Posterior cingulate gyrus (tissue), 11 donors: ENCODE measurements around the gene GGN.
"Not testable (repeated sequence)": the region's sequence is repeated elsewhere in the genome, so short reads cannot be mapped to it uniquely, and the experiment has no call there.

Source experiments
- DNase-seq, 10 donors: peaks; one replicate each; pipeline versions ENCODE4 v3.0.0 to v3.0.0-alpha.2; 2020 to 2021; ENCODE audit warnings: mixed read lengths in 3 of 10
- intact Hi-C: fragments of 100-400 bp; cut with DNase I; formaldehyde crosslinking; loops from one replicate; pipeline ENCODE4 v1.15.1; 2023

GGN gene

GRCh38 chr19:38387550-38388348 lies at the start of gene GGN:
GGN (minus strand) TSS chr19:38388034; CDS start chr19:38387261, 773 bp downstream.
- intact Hi-C loops, result no loop called here
- peak; percentile 52 to 95 (median 78) for DNase-seq

- no peak for DNase-seq
- intact Hi-C loops, result no loop called here
These were observed 49.5 kb upstream of the GGN start for GRCh38 chr19:38437295-38437694.

DNA sequence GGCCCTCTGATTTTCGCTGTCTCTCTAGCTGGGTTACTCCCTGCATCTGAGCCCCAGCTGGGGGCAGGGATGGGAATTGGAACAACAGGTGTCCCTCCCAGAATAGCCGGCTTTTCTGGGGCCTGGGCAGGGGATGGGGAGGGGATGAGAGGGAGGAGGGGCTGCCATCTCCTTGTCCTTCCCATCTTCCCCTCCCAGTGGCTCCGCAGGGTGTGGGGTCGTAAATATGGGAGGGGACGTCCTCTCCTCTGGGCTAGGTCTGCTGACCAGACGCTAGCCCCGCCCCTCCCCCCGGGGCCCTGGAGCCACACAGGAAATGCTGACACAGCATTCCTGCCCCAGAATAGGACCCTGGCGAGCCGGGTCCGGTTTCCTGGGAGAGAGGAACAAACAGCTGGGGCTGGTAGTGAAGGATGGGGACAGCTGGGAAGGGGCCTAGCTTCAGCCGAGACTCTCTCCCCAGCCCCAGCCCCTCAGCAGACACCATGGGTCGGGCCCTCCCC lies 46.8 kb upstream of the GGN start:
- intact Hi-C loops, result no loop called here
- peak in 4 of 10 donors; percentile 12 to 80 (median 24) for DNase-seq

DNA sequence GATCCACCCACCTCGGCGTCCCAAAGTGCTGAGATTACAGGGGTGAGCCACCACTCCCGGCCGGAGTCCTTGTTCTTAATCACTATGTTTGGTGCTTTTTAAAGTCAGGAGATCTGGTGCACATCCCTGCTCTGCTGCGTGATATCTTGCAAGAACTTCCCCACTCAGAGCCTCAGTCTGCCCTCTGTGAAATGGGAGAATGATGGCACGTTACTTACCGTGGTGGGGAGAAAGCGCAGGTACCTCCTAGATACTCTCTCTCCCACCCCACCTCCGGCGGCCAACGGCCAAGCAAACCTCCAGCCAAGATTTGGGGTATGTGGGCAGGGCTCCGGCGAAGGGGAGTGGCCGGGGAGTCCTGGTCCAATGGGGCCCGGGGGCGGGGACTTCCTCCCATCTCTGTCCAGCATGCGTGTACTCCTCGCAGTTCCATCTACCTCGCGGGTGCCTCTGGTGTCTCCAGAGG lies 45.5 kb upstream of the GGN start, which contains the start of gene RYR1:
TSS of gene RYR1 (plus strand) at position 424 of the 466 bp plus-strand sequence. CDS start 139 bp downstream, outside the sequence.
- intact Hi-C loops, result no loop called here
- DNase-seq, result peak; percentile 30 to 95 (median 61)

DNA sequence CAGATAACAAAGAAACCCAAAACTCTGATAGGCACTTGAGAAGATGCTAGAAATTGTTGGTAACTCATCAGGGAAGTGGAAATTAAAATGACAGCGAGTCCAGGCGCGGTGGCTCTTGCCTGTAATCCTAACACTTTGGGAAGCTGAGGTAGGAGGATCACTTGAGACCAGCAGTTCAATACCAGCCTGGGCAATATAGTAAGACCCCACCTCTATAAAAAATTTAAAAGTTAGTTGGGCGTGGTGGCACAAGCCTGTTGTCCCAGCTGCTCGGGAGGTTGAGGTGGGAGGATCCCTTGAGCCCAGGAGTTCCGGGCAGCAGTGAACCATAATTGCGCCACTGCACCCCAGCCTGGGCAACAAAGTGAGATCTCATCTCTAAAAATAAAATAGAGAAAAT lies 43.1 kb upstream of the GGN start:
- intact Hi-C loops, result no loop called here
- DNase-seq, result no peak

DNA sequence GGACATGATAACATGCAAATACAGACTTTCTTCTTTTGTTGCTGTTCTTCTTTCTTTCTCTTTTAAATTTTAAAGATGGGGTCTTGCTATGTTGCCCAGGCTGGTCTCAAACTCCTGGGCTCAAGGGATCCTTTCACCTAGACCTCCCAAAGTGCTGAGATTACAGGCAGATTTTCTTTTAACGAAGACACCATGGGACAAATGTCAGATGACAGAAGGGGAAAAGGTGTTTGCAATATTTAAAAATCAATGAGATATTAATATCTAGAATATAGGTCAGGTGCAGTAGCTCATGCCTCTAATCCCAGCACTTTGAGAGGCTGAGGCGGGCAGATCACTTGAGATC lies 42.0 kb upstream of the GGN start:
- intact Hi-C loops, result no loop called here
- DNase-seq, result no peak

- intact Hi-C loops, result no loop called here
- DNase-seq, result no peak
These were observed 41.4 kb upstream of the GGN start for GRCh38 chr19:38429055-38429810.

- DNase-seq, intact Hi-C loops: not testable (repeated sequence)
These were observed 39.3 kb upstream of the GGN start for GRCh38 chr19:38427035-38427677.

DNA sequence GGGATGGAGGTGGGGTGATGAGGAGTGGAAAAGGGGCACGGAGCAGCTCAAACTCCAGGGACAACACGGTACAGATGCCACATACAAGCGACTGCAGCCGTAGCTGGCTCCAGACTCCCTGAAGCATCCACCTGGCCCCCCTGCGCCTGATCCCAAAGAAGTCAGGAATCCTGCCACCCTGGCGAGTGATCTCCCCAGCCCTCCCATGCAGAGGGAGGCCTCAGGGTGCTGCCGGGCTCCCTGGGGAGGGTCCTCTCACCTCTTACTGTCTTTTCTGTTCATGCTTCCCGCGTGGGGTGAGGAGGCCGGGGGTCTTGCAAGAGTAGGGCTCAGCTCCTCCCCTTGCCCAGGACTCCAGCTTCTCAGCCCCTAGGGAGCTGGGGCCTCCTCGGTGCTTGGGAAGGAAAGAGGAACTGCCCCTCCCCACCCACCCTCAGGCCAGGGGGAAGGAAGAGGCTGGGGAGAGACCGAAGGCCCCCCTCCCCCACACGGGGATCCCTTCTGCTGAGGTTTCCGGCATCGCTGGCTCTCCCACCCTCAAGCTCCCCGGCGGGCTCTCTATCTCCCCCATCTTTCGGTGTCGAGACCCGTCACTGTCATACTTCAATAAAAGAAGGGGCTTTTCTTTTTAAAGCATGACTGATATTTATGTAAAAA lies 38.1 kb upstream of the GGN start, which contains the start of gene RASGRP4:
TSS of gene RASGRP4 (minus strand) at position 410 of the 657 bp plus-strand sequence. CDS start at position 282, 128 bp downstream.
- intact Hi-C loops, result no loop called here

GRCh38 chr19:38425222-38425809 lies 37.5 kb upstream of the GGN start:
- intact Hi-C loops, result no loop called here
- no peak for DNase-seq

More for the DNA sequence above, 38.1 kb upstream of the GGN start, which contains the start of gene RASGRP4:
- peak in 1 of 10 donors; percentile 70 for DNase-seq

- no peak for DNase-seq
- intact Hi-C loops, result no loop called here
These were observed 36.4 kb upstream of the GGN start for GRCh38 chr19:38424272-38424671.

DNA sequence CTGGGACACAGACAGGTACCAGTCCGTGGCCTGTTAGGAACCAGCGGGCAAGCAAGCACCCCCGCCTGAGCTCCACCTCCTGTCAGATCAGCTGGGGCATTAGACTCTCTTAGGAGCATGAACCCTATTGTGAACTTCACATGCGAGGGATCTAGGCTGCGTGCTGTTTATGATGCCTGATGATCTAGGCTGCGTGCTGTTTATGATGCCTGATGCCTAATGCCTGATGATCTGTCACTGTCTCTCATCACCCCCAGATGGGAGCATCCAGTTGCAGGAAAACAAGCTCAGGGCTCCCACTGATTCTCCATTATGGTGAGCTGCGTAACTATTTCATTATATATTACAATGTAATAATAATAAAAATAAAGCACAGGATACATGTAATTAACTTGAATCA lies 34.6 kb upstream of the GGN start:
- intact Hi-C loops, result no loop called here
- DNase-seq, result no peak

- DNase-seq, result no peak
- intact Hi-C loops, result no loop called here
These were observed 34.0 kb upstream of the GGN start for GRCh38 chr19:38421856-38422255.

- intact Hi-C loops, result no loop called here
- DNase-seq, result no peak
These were observed 33.1 kb upstream of the GGN start for GRCh38 chr19:38420935-38421334.

DNA sequence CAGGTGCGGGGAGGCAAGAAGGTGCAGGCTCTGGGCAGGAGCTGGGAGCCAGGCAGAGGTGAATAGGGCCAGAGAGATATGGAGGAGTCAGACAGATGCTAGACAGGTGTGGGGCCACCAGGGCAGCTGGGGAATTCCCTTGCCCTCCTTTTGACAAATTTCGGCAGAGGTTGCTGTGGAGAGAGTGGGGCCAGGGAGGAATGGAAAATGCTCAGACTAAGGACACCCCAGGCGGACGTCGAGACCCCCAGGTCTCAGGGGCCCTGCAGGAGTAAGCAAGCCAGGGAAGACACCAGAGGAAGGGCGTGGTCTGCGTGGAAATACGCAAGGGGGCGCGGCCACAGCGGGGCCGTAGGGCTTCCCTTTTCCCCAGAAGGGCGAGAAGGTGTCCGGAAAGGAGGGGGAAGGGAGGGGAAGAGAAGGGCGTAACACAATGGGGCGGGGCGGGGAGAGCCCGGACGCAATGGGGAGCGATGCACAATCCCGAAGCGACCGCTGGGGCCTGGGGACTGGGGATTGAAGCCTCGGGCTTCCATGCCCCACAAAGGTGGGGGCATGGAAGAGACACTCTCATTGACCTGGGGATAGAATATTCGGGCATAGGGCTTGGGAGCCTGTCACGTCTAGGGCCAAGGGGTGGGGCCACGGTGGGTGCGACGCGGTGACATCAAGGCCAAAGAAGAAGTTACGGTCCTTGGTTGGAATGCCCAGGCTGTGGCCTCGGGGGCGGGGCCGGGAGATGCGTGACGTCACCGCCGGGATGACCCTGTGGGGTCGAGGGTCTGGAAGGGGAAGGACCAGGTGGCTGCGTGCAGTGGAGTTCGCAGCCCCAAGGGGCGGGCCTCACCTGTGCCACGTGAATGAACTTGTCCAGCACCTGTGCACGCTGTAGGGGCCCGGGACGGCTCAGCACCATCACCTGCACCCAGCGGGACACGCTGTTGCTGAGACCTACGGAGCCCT lies 30.0 kb upstream of the GGN start:
- peak in 2 of 10 donors; percentile 12 to 22 for DNase-seq

GRCh38 chr19:38417146-38417543 lies 29.3 kb upstream of the GGN start:
- no peak for DNase-seq
- intact Hi-C loops, result no loop called here

More for the DNA sequence above, 30.0 kb upstream of the GGN start:
- intact Hi-C loops, result no loop called here

GRCh38 chr19:38413416-38413815 lies 25.6 kb upstream of the GGN start:
- DNase-seq, result peak in 1 of 10 donors; percentile 0
- intact Hi-C loops, result no loop called here

GRCh38 chr19:38412961-38413360 lies 25.1 kb upstream of the GGN start:
- DNase-seq, result peak in 1 of 10 donors; percentile 30
- intact Hi-C loops, result no loop called here
